Activated T-helper 1 cell treated with anti-CD3 and anti-CD28 coated beads, Interleukin-12 subunit alpha, Interleukin-12 subunit beta, Interleukin-2, Interleukin-4 antibody, amounts not matched to agents 30 ng/mL and 10 ng/mL and 1 ng/mL, durations not matched to agents 14 hours and 24 hours and 36 hours (primary cell): ENCODE measurements around the gene GRID1. TPM values are rescaled to one million over a fixed set of nuclear protein-coding genes. Genes with fewer than 3 reads are reported as not detected.

Experiments used
- DNase-seq: peaks from one replicate; pipeline ENCODE4 v3.0.0; 2021; ENCODE audit warnings: low spot score
- H3K27ac Mint-ChIP-seq: one replicate; pipeline ENCODE4 v1.8.0; 2021; ENCODE audit warnings: mild to moderate bottlenecking, mixed read lengths
- H3K27me3 Mint-ChIP-seq: one replicate; pipeline ENCODE4 v1.8.0; 2022; ENCODE audit warnings: mild to moderate bottlenecking, moderate library complexity, mixed read lengths; ENCODE audit not compliant: insufficient read depth
- H3K36me3 Mint-ChIP-seq: one replicate; pipeline ENCODE4 v1.8.0; 2021; ENCODE audit warnings: low read depth, mixed read lengths
- H3K4me1 Mint-ChIP-seq: one replicate; pipeline ENCODE4 v1.8.0; 2021; ENCODE audit warnings: low read depth, mixed read lengths
- H3K4me3 Mint-ChIP-seq: one replicate; pipeline ENCODE4 v1.8.0; 2021; ENCODE audit warnings: mild to moderate bottlenecking, moderate library complexity, mixed read lengths
- H3K9me3 Mint-ChIP-seq: one replicate; pipeline ENCODE4 v1.8.0; 2021; ENCODE audit warnings: mixed read lengths
- intact Hi-C: fragments of 100-400 bp; cut with micrococcal nuclease; formaldehyde crosslinking; loops from one replicate; pipeline ENCODE4 v1.15.1; 2024
- total RNA-seq: library from RNA; stranded (reverse); gene quantifications from 2 replicates; pipeline ENCODE4 v1.2.3, GENCODE V29; 2022

The GRID1 gene
- total RNA-seq: not detected in 2 replicates

DNA sequence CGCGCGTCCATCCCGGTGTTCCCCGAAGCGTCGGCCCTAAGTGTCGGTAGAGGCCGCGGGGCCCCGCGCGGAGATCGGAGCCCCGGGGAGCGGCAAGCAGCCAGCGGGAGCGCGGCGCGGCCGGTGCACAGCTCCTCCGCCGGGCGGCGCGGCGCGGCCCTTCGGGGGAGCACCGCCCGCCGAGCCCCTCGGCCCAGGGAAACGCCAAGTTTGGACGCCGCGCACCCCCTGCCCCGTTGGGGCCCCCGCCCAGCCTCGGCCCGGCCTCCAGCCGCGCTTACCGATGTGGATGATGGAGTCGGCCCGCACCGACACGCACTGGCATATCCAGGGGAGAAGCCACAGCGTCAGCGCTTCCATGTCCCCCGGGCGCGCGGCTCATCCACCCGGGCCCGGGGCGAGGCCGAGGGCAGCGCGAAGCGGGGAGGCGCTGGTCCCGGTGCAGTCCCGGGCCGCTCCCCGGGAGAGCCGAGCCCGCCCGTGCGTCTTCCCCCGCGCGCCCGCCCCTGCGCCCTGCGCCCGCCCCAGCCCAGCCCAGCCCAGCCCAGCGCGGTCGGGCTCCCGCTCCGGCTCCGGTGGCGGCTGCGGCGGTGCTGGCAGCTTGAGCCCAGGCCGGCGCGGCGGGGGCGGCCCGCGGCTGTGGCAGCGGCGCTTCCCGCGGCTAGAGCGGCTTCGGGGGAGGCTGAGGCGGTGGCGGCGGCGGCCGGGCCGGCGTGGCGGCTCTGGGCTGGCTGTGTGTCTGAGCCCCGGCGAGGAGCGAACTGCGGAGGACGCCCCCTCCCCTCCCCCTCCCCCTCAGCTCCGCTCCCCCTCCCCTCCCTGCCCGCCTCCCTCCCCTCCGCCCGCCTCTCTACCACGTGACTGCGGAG is at the start of gene GRID1:
Gene GRID1, minus strand, starts transcription at position 763 of the 869 bp plus-strand sequence.
- peaks cover 2% of the 10 kb centered on the region for H3K36me3 Mint-ChIP-seq
- peak within 1 kb of the TSS; percentile 55 for H3K27ac Mint-ChIP-seq
- intact Hi-C loops: no loop called here
- H3K27me3 Mint-ChIP-seq: peaks cover 66% of the 10 kb centered on the region
- no peak for DNase-seq
- H3K9me3 Mint-ChIP-seq: no peaks in the 10 kb centered on the region
- H3K4me1 Mint-ChIP-seq: peaks cover 11% of the 10 kb centered on the region
- peak within 1 kb of the TSS; percentile 22 for H3K4me3 Mint-ChIP-seq

DNA sequence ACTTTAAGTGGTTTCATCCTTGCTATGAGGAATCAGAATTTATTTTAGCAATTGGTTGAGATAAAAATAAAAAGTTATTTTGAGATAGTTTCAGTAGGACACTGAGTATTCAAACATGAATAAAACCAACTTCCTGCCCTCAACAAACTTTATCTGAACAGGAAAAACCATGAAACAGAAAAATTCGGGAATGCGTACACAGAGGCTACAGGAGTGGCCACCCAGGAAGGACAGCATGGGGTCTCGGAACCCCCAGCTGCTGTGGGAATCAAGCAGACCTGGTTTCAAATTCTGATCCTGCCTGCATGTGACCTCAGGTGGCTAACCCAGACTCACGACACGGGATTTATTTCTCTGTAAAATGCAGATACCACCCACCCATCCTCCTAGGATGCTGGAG is 49.0 kb upstream of the GRID1 start:
- DNase-seq: no peak
- Mint-ChIP-seq H3K4me3 (no peak overlapping the region), H3K9me3 (peaks cover 6% of the 10 kb centered on the region), H3K4me1 (peaks cover 38% of the 10 kb centered on the region), H3K27ac (no peak overlapping the region), H3K27me3 (peaks cover 9% of the 10 kb centered on the region), H3K36me3 (peaks cover 6% of the 10 kb centered on the region)
- intact Hi-C loops: no loop called here

DNA sequence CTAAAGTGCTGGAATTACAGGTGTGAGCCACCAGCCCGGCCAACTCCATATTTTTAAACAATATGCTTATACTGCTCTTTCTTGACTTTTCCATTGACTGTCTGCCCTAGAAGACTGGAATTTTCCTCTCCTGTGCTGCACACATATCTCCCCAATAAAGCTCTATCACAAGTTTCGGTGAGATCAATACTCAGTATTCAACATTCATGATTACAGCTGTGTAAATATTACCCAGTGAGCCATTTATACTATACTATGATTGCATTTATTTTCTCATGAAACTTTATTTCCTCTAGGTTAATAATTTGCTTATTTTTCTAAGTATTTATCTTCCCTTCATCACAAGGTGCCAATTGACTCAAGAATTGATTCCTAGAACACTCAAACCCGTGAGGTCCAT is 48.5 kb upstream of the GRID1 start:
- H3K4me3 Mint-ChIP-seq: no peak overlapping the region
- intact Hi-C loops: no loop called here
- peak overlapping the region; percentile 53 for H3K27ac Mint-ChIP-seq
- H3K27me3 Mint-ChIP-seq: peaks cover 9% of the 10 kb centered on the region
- no peak for DNase-seq
- H3K4me1 Mint-ChIP-seq: peaks cover 41% of the 10 kb centered on the region
- peaks cover 6% of the 10 kb centered on the region for H3K36me3 Mint-ChIP-seq
- peaks cover 7% of the 10 kb centered on the region for H3K9me3 Mint-ChIP-seq

DNA sequence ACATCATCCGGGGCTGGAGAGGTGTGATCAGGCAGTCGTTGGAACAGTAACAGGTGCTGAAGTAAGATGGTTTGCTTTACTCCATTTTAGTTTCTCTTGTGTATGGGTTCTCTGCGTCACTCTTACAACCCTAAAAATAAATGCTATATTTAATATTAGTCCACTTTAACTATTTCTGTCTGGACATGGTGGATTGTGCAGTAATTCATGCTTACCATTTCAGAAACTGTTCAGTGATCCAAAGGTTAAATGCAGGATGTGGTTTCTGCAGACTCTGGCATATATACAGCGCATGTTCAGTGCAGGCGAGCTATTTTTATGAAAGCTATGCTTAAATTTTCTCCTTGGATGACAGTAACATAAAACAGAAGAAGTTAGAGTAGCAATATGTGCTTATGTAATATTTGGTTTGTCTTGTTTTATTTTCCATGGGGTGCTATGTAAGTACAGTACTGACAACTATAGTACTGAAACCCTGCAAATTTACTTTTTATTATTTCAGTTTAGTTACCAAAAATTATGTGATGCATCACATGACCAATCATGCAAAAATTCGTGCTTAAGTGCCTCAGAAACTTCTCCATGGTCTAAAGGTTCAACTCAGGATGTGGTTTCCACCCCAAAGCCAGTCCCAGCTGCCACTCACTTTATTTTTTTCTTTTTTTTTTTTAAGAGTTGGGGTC is 46.6 kb upstream of the GRID1 start:
- H3K36me3 Mint-ChIP-seq: peaks cover 6% of the 10 kb centered on the region
- peaks cover 36% of the 10 kb centered on the region for H3K4me1 Mint-ChIP-seq
- H3K27ac Mint-ChIP-seq: peak overlapping the region; percentile 84
- H3K9me3 Mint-ChIP-seq: peaks cover 7% of the 10 kb centered on the region
- DNase-seq: no peak
- H3K27me3 Mint-ChIP-seq: peaks cover 7% of the 10 kb centered on the region
- intact Hi-C loops: loop anchor here (1.0 kb wide), 1 partner anchor 13 kb away; no protein-coding TSS in a partner anchor
- H3K4me3 Mint-ChIP-seq: peak overlapping the region; percentile 42

DNA sequence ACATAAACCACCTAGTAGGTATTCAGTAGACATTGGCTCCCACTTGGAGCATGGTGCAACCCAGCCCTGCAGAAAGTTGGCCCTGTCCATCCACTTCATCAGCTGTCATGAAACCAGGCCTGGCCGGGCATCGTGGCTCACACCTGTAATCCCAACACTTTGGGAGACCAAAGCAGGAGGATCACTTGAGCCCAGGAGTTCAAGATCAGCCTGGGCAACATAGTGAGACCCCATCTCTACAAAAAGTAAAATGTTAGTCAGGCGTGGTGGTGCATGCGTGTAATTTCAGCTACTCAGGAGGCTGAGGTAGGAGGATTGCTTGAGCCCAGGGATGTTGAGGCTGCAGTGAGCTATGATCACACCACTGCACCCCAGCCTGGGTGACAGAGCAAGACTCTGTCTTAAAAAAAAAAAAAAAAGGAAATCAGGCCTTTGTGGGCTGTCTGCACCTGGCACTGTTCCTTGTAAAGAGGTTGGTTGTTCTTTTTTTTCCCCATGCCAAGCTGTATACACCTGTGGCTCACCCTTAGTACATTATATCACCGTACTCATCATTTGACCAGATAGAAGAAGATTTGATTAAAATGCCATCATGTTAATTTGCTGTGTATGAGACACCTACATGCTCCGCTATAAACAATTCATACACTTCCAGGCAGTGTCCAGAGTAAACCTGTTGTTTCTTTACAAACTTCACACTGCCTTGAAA is 45.4 kb upstream of the GRID1 start:
- H3K4me3 Mint-ChIP-seq: peak overlapping the region; percentile 68
- peaks cover 36% of the 10 kb centered on the region for H3K4me1 Mint-ChIP-seq
- no peak for DNase-seq
- peaks cover 7% of the 10 kb centered on the region for H3K9me3 Mint-ChIP-seq
- intact Hi-C loops: no loop called here
- peak overlapping the region; percentile 88 for H3K27ac Mint-ChIP-seq
- H3K36me3 Mint-ChIP-seq: peaks cover 6% of the 10 kb centered on the region
- peaks cover 7% of the 10 kb centered on the region for H3K27me3 Mint-ChIP-seq

DNA sequence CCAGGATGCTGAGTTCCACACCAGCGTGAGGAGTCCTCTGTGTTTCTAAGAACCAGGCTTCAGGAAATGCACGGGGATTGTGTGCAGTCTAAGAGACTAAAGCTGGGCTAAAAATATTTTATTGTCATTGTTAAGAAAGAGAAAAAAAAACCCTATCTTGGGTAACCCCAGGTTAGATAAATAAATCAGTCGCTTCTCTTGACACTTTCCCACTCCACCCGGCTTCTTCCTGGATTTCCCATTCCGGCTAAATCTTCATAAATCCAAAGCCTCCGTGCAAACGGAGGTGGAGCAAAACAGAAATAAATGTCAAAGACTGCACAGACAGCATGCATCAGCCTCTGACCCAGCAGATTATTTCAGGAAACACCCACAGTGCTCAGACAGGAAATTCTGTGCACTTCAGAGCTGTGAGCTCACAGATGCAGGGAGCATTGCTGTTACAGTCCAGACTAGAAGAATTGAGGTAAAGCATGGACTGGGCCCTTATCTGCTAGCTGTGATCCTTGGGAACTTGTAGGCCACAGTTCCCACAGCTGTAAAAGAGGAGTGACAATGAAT is 44.8 kb upstream of the GRID1 start:
- peaks cover 7% of the 10 kb centered on the region for H3K27me3 Mint-ChIP-seq
- peak overlapping the region; percentile 68 for H3K4me3 Mint-ChIP-seq
- DNase-seq: no peak
- peaks cover 36% of the 10 kb centered on the region for H3K4me1 Mint-ChIP-seq
- intact Hi-C loops: no loop called here
- H3K36me3 Mint-ChIP-seq: peaks cover 6% of the 10 kb centered on the region
- peak overlapping the region; percentile 88 for H3K27ac Mint-ChIP-seq
- peaks cover 7% of the 10 kb centered on the region for H3K9me3 Mint-ChIP-seq

DNA sequence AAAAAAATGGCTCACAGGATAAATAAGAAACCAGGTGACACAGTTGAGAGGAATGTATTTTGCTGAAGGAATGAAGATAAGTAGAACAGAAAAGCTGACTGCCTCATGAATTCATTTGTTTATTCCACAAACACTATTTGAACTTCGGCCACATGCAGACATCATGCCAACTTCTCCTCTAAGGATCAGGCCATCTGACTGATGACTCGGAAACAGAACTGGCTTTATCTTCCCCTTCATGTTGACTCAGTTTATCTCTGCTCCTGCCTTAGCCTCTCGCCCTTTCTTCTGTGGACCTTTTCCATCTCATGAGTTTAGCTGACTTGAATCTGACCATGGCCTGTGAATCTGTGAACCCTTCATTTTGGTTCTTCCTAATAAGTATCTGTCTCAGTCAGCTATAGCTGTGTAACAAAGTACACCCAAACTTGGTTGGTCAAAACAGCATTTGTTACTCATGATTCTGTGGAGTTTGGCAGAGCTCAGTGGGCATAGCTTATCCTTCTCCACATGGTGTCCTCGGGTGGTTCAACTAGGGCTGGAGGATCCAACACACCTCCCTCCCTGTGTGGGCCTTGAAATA is 44.0 kb upstream of the GRID1 start:
- H3K27ac Mint-ChIP-seq: peak overlapping the region; percentile 88

DNA sequence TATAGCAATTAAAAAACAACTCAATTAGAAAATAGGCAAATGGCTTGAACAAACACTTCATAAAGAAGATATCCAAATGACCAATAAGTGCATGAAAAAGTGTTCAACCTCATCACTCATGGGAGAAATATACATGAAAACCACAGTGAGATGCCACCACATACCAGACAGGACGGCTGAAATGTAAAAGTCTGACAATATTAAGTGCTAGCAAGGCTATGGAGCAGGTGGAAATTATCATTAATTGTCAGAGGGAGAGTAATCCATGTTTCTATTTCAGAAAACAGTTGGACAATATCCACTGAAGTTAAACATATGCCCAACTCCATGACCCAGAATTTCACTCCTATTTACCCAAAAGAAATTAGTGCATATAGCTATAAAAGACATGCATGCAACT is 42.6 kb upstream of the GRID1 start:
- Mint-ChIP-seq H3K9me3 (peaks cover 7% of the 10 kb centered on the region), H3K4me1 (peaks cover 30% of the 10 kb centered on the region), H3K4me3 (no peak overlapping the region), H3K27ac (no peak overlapping the region), H3K27me3 (peaks cover 2% of the 10 kb centered on the region), H3K36me3 (peaks cover 6% of the 10 kb centered on the region)
- DNase-seq: no peak
- intact Hi-C loops: no loop called here

More for the DNA sequence above, 44.0 kb upstream of the GRID1 start:
- Mint-ChIP-seq H3K9me3 (peaks cover 7% of the 10 kb centered on the region), H3K36me3 (peaks cover 6% of the 10 kb centered on the region), H3K27me3 (peaks cover 1% of the 10 kb centered on the region), H3K4me1 (peaks cover 36% of the 10 kb centered on the region), H3K4me3 (peak overlapping the region; percentile 68)
- intact Hi-C loops: no loop called here
- no peak for DNase-seq

DNA sequence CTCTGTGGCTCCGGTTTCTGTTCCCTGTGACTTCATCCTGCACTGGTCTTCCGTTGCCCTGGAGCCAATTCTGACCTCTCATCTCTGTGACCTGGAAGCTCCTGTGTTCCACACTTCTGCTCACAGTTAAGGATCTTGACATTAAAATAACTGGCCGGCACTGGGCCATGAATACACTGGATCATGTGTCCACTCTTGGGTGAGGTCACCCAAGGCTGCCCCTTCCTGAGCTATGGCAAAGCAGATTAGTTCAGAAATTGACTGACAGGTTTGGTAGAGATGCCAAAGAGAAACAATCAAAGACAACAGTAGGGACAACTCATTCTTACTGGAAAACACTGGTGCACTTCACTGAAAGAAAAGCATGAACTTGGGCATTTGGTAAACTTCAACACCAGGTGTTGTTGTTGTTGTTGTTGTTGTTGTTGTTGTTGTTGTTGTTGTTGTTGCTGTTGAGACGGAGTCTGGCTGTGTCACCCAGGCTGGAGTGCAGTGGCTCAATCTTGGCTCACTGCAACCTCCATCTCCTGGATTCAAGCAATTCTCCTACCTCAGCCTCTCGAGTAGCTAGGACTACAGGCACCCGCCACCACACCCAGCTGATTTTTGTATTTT is 36.7 kb upstream of the GRID1 start:
- Mint-ChIP-seq H3K4me3 (no peak overlapping the region), H3K27me3 (peaks cover 11% of the 10 kb centered on the region), H3K36me3 (no peaks in the 10 kb centered on the region), H3K27ac (peak overlapping the region; percentile 42), H3K9me3 (no peaks in the 10 kb centered on the region), H3K4me1 (peaks cover 22% of the 10 kb centered on the region)
- no peak for DNase-seq
- intact Hi-C loops: loop anchor here (5.0 kb wide), 1 partner anchor 354 kb away; the partner anchor contains the start of gene BMPR1A

DNA sequence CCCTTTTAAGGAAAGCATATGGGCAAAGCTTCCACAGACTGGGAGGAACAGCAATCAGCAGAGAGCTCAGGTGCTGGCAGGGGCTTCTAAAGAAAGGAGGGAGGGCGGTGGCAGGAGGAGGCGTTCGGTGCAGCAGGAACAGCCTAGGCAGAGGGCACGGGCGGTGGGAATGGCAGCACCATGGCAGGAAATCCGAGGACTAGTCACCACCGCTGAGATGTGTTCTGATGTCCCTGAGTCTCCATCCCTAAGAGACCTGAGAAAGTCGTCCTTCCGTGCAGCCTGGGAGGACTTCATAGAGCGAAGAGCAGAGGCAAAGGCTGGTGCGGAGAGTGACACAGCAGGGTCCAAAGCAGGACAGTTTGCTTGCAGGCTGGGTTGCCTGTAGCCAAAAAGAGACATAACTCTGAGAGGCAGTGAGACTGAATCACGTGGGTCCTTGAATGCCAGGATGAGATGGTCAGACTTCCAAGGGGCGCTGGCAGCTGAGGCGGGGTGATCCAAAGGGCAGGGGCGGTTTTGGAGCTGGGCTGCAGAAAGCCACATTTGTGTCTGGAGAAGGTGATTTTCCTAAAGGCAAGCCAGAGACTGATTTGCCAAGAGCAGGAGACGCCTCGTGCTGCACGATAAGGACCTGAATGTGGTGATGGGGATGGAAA is 35.8 kb upstream of the GRID1 start:
- Mint-ChIP-seq H3K27me3 (peaks cover 14% of the 10 kb centered on the region), H3K4me1 (peaks cover 22% of the 10 kb centered on the region), H3K4me3 (peak overlapping the region; percentile 33), H3K9me3 (no peaks in the 10 kb centered on the region), H3K27ac (no peak overlapping the region), H3K36me3 (no peaks in the 10 kb centered on the region)
- intact Hi-C loops: loop anchor here (5.0 kb wide), 1 partner anchor 355 kb away; the partner anchor contains the start of gene BMPR1A
- no peak for DNase-seq

DNA sequence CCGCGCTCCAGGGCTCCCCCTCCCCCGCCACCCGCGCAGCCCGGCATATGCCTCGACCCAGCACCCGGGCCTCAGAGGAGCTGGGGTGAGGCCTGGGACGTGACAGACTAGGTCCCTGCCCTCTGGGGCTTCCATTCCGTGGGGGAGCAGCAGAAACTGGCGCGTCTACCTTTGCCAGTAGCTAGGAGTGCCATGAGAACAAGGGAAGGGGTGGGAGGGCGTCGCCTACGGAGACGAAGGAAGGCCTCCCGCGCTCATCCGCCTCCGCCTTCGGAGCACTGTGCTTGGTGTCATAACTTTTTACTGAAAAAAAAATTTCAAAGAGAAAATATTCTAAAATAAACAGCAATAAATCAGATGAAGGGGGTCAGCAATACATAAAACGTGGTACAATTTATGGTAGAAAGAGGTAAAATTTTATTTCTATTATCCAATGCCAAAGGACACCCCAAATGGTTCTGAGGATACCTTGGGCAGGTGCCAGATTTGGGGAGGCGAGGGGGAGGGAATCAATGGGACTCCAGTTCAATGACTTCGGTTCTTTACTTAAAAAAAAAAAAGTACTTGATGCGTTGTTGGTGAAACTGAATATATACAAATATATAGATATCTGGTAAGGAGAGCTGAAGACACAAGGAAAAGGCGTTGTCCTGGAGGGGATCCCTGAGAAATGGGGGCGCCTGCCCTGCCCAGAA is 35.1 kb upstream of the GRID1 start:
- intact Hi-C loops: loop anchor here (2.0 to 5.0 kb wide), 2 partner anchors 309 to 356 kb away; partner anchors contain the start of gene BMPR1A
- Mint-ChIP-seq H3K36me3 (no peaks in the 10 kb centered on the region), H3K9me3 (no peaks in the 10 kb centered on the region), H3K4me3 (peak overlapping the region; percentile 85), H3K4me1 (peaks cover 22% of the 10 kb centered on the region), H3K27me3 (peaks cover 16% of the 10 kb centered on the region), H3K27ac (peak overlapping the region; percentile 23)
- DNase-seq: no peak
